ENCODE measurements around the gene EMID1. TPM values are rescaled to one million over a fixed set of nuclear protein-coding genes. Genes with fewer than 3 reads are reported as not detected.

EMID1 gene
- total RNA-seq, 1 experiment from 2014 or later = 1.1 TPM

DNA sequence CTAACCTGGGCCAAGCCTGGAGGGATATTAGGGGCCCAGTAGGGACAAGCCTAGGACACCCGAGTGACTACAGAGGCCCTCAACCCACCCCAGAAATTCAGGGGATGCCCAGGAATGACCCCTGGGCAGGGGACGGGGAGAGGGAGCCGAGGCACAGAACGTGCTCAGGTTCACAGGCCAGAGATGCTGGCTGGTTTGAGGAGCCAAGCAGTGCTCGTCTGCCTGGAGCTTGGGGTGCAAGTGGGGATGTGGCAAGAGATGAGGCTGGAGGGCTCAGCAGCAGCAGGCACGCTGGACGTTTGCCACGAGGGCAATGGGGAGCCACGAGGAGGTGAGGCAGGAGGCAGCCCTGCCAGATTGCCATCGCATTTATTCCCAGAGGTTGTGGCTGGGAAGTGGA lies 34.0 kb upstream of the EMID1 start:
- no peak for DNase-seq
- no peaks in the 10 kb centered on the region for H3F3A ChIP-seq (ENCODE audit: insufficient read depth, low read depth)
- ChIA-PET POLR2A (ENCODE audit: unreplicated experiment) (no interaction called here), CTCF (no interaction called here)
- TF ChIP-seq, protein P1, sequence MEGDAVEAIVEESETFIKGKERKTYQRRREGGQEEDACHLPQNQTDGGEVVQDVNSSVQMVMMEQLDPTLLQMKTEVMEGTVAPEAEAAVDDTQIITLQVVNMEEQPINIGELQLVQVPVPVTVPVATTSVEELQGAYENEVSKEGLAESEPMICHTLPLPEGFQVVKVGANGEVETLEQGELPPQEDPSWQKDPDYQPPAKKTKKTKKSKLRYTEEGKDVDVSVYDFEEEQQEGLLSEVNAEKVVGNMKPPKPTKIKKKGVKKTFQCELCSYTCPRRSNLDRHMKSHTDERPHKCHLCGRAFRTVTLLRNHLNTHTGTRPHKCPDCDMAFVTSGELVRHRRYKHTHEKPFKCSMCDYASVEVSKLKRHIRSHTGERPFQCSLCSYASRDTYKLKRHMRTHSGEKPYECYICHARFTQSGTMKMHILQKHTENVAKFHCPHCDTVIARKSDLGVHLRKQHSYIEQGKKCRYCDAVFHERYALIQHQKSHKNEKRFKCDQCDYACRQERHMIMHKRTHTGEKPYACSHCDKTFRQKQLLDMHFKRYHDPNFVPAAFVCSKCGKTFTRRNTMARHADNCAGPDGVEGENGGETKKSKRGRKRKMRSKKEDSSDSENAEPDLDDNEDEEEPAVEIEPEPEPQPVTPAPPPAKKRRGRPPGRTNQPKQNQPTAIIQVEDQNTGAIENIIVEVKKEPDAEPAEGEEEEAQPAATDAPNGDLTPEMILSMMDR (conservative IDR thresholded peaks at IDR 0.05) = no peak
- TF ChIP-seq EZH2 (IDR thresholded peaks at IDR 0.05; ENCODE audit: low read depth) = no peak
- no peak overlapping the region for H3K4me2 ChIP-seq
- peaks cover 22% of the 10 kb centered on the region for H3K27me3 ChIP-seq (ENCODE audit: insufficient read depth, low read depth)
- H3K36me3 ChIP-seq (ENCODE audit: low read depth) = no peaks in the 10 kb centered on the region
- no TSS peak for BruUV-seq (replicated peaks)
- no peaks in the 10 kb centered on the region for H3K79me2 ChIP-seq (ENCODE audit: low read depth)
- H3K9me2 ChIP-seq (ENCODE audit: insufficient read depth) = no peaks in the 10 kb centered on the region
- no peak overlapping the region for H3K27ac ChIP-seq
- peaks cover 8% of the 10 kb centered on the region; the same call in 1 of the 2 replicates for H3K9me3 ChIP-seq (ENCODE audit: insufficient read depth, low read depth)
- no peaks in the 10 kb centered on the region for H4K20me1 ChIP-seq (ENCODE audit: insufficient read depth)
- H2AFZ ChIP-seq = no peak overlapping the region
- intact Hi-C loops (cut with micrococcal nuclease; ENCODE audit: unreplicated experiment) = no loop called here
- no peaks in the 10 kb centered on the region for H3K4me1 ChIP-seq (replicated peaks; ENCODE audit: insufficient read depth)
- H3K4me3 ChIP-seq = no peak overlapping the region

DNA sequence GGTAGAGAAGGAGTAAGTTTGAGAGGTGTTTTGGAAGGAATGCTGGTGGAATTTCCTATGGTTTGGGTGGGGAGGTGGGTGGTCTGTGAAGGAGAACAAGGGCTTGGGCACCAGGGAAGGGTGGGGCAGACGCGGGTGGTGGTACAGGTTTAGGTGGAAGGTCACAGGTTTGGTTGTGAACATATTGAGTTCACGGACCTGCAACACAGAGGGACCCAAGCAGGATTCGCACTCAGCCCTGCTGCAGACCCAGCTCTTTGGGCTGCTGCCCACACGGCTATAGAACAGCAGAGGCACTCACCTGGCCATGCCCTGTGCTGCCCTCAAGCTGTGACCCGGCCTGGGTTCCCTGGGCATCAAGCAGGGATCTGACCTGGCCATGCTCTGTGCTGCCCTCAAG lies 33.5 kb upstream of the EMID1 start:
- H3K9me2 ChIP-seq (ENCODE audit: insufficient read depth) = no peaks in the 10 kb centered on the region
- POLR2A ChIA-PET (ENCODE audit: unreplicated experiment) = no interaction called here
- no peak overlapping the region for H3K4me2 ChIP-seq
- DNase-seq = no peak
- no peaks in the 10 kb centered on the region for H3F3A ChIP-seq (ENCODE audit: insufficient read depth, low read depth)
- no peaks in the 10 kb centered on the region for H4K20me1 ChIP-seq (ENCODE audit: insufficient read depth)
- H3K36me3 ChIP-seq (ENCODE audit: low read depth) = no peaks in the 10 kb centered on the region
- no peaks in the 10 kb centered on the region for H3K79me2 ChIP-seq (ENCODE audit: low read depth)
- peaks cover 22% of the 10 kb centered on the region for H3K27me3 ChIP-seq (ENCODE audit: insufficient read depth, low read depth)
- intact Hi-C loops (cut with micrococcal nuclease; ENCODE audit: unreplicated experiment) = no loop called here
- CTCF ChIA-PET = no interaction called here
- BruUV-seq (replicated peaks) = no TSS peak
- TF ChIP-seq, protein P1 (conservative IDR thresholded peaks at IDR 0.05) = no peak
- no peak for TF ChIP-seq EZH2 (IDR thresholded peaks at IDR 0.05; ENCODE audit: low read depth)
- no peak overlapping the region for H3K4me3 ChIP-seq
- H3K27ac ChIP-seq = no peak overlapping the region
- H3K9me3 ChIP-seq (ENCODE audit: insufficient read depth, low read depth) = peaks cover 8% of the 10 kb centered on the region; the same call in 1 of the 2 replicates
- H2AFZ ChIP-seq = no peak overlapping the region
- no peaks in the 10 kb centered on the region for H3K4me1 ChIP-seq (replicated peaks; ENCODE audit: insufficient read depth)

DNA sequence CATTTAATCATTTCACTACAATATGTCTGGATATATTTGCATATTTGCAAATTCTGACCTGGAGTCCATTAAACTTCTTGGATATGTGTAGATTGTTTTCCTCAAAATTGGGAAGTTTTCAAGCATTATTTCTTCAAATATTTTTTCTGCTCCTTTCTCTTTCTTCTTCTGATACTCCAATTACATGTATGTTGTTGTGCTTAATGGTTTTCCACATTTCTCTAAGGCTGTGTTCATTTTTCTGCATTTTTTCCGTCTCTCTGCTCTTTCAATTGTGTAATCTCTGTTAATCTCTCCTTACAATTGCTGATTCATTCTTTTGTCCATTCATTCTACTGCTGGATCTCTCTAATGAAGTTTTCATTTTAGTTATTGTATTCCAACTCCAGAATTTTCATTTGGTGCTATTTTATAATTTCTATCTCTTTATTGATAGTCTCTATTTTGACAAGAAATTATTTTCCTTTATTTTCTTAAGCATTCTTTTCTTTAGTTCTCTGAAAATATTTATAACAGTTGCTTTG lies 30.3 kb upstream of the EMID1 start:
- H3K4me3 ChIP-seq = no peak overlapping the region; the same call in 1 of the 2 replicates
- intact Hi-C loops (cut with micrococcal nuclease; ENCODE audit: unreplicated experiment) = no loop called here
- H3K4me1 ChIP-seq (replicated peaks; ENCODE audit: insufficient read depth) = no peaks in the 10 kb centered on the region
- no peak overlapping the region for H3K4me2 ChIP-seq
- DNase-seq = no peak
- no peaks in the 10 kb centered on the region for H3K36me3 ChIP-seq (ENCODE audit: low read depth)
- H3K27ac ChIP-seq = no peak overlapping the region
- BruUV-seq (replicated peaks) = no TSS peak
- no peaks in the 10 kb centered on the region for H4K20me1 ChIP-seq (ENCODE audit: insufficient read depth)
- no peaks in the 10 kb centered on the region for H3K79me2 ChIP-seq (ENCODE audit: low read depth)
- no peak overlapping the region for H2AFZ ChIP-seq
- H3K9me3 ChIP-seq (ENCODE audit: insufficient read depth, low read depth) = peaks cover 8% of the 10 kb centered on the region; the same call in 1 of the 2 replicates
- no peaks in the 10 kb centered on the region for H3K9me2 ChIP-seq (ENCODE audit: insufficient read depth)
- peaks cover 20% of the 10 kb centered on the region for H3K27me3 ChIP-seq (ENCODE audit: insufficient read depth, low read depth)
- ChIA-PET CTCF (no interaction called here), POLR2A (ENCODE audit: unreplicated experiment) (no interaction called here)
- TF ChIP-seq, protein P1 (conservative IDR thresholded peaks at IDR 0.05) = no peak
- no peak for TF ChIP-seq EZH2 (IDR thresholded peaks at IDR 0.05; ENCODE audit: low read depth)
- H3F3A ChIP-seq (ENCODE audit: insufficient read depth, low read depth) = no peaks in the 10 kb centered on the region

All from PC-9 (cell line).